RWPE2 (cell line): ENCODE results near the gene PSME3.
"Not testable (repeated sequence)": the region's sequence is repeated elsewhere in the genome, so short reads cannot be mapped to it uniquely, and the experiment has no call there.

ENCODE experiments used
- ATAC-seq: fragments of 200-7000 bp; cut with Tn5 transposase; 3 replicates; pipeline ENCODE4 v1.9.1; 2021; ENCODE audit warnings: low read depth
- DNase-seq: peaks from one replicate; pipeline ENCODE4 v3.0.0-alpha.2; 2020; ENCODE audit warnings: low spot score
- H3K27ac ChIP-seq: fragments of 450-650 bp; 2 replicates; pipeline ENCODE4 v1.5.1; 2017; ENCODE audit warnings: mild to moderate bottlenecking; ENCODE audit not compliant: poor library complexity, severe bottlenecking
- H3K27me3 ChIP-seq: fragments of 250-450 bp; sonication (Bioruptor Pico); 2 replicates; pipeline ENCODE4 v1.5.1; 2021; ENCODE audit warnings: mild to moderate bottlenecking, moderate library complexity; ENCODE audit not compliant: insufficient read depth, poor library complexity, severe bottlenecking
- H3K36me3 ChIP-seq: fragments of 250-450 bp; sonication (Bioruptor Pico); 2 replicates; pipeline ENCODE4 v1.5.1; 2020; ENCODE audit warnings: low read depth, mild to moderate bottlenecking, moderate library complexity
- H3K4me1 ChIP-seq: fragments of 250-450 bp; sonication (Bioruptor Pico); 2 replicates; pipeline ENCODE4 v1.5.1; 2021; ENCODE audit warnings: mild to moderate bottlenecking, moderate library complexity; ENCODE audit not compliant: insufficient read depth, poor library complexity, severe bottlenecking
- H3K4me3 ChIP-seq: fragments of 250-450 bp; sonication (Bioruptor Pico); 2 replicates; pipeline ENCODE4 v1.5.1; 2021; ENCODE audit warnings: mild to moderate bottlenecking, moderate library complexity; ENCODE audit not compliant: severe bottlenecking
- H3K9me3 ChIP-seq: fragments of 250-450 bp; sonication (Bioruptor Pico); 2 replicates; pipeline ENCODE4 v1.5.1; 2021; ENCODE audit warnings: mild to moderate bottlenecking, moderate library complexity; ENCODE audit not compliant: severe bottlenecking
- CTCF ChIP-seq: fragments of 450-650 bp; IDR thresholded peaks from one replicate; pipeline ENCODE4 v1.5.1; 2017; ENCODE audit warnings: mild to moderate bottlenecking, moderate library complexity; ENCODE audit not compliant: poor library complexity, severe bottlenecking

The PSME3 gene

GRCh38 chr17:42871647-42872046 lies 38.5 kb downstream of the PSME3 start:
- TF ChIP-seq CTCF, result no peak

GRCh38 chr17:42872251-42872965 lies 39.2 kb downstream of the PSME3 start:
- Histone ChIP-seq H3K36me3 (no peaks in the 10 kb centered on the region), H3K27ac (no peak overlapping the region), H3K4me1 (no peaks in the 10 kb centered on the region), H3K9me3 (peaks cover 5% of the 10 kb centered on the region), H3K27me3 (no peaks in the 10 kb centered on the region), H3K4me3 (no peak overlapping the region)
- DNase-seq, result no peak
- TF ChIP-seq CTCF, result no peak
- no peak for ATAC-seq

More at GRCh38 chr17:42871647-42872046, 38.5 kb downstream of the PSME3 start:
- H3K9me3 ChIP-seq, result peaks cover 5% of the 10 kb centered on the region
- H3K36me3 ChIP-seq, result no peaks in the 10 kb centered on the region
- no peak for ATAC-seq
- no peaks in the 10 kb centered on the region for H3K27me3 ChIP-seq
- no peak overlapping the region for H3K27ac ChIP-seq
- DNase-seq, result no peak
- H3K4me1 ChIP-seq, result no peaks in the 10 kb centered on the region
- no peak overlapping the region for H3K4me3 ChIP-seq

- TF ChIP-seq CTCF, result no peak
- Histone ChIP-seq H3K9me3 (peaks cover 5% of the 10 kb centered on the region), H3K27me3 (no peaks in the 10 kb centered on the region), H3K4me1 (no peaks in the 10 kb centered on the region), H3K36me3 (no peaks in the 10 kb centered on the region), H3K27ac (no peak overlapping the region), H3K4me3 (no peak overlapping the region)
- DNase-seq, result no peak
- ATAC-seq, result no peak
Observed at GRCh38 chr17:42873315-42873714, 40.1 kb downstream of the PSME3 start.

GRCh38 chr17:42873932-42874695 lies 40.9 kb downstream of the PSME3 start:
- H3K27me3 ChIP-seq, H3K27ac ChIP-seq, ATAC-seq, H3K9me3 ChIP-seq, H3K4me3 ChIP-seq, H3K4me1 ChIP-seq, DNase-seq, H3K36me3 ChIP-seq: not testable (repeated sequence)

GRCh38 chr17:42877037-42877436 lies 43.8 kb downstream of the PSME3 start:
- ATAC-seq, result no peak

More at GRCh38 chr17:42877037-42877436, 43.8 kb downstream of the PSME3 start:
- Histone ChIP-seq H3K4me3 (no peak overlapping the region), H3K36me3 (no peaks in the 10 kb centered on the region), H3K27ac (no peak overlapping the region), H3K27me3 (no peaks in the 10 kb centered on the region), H3K9me3 (no peaks in the 10 kb centered on the region), H3K4me1 (no peaks in the 10 kb centered on the region)
- TF ChIP-seq CTCF, result no peak
- no peak for DNase-seq
